Natural killer cell (primary cell): ENCODE data around the gene AXIN2. TPM values are rescaled to one million over a fixed set of nuclear protein-coding genes. Genes with fewer than 3 reads are reported as not detected.
A peak's percentile ranks its signal among the peaks of the same experiment; 100 is the strongest.

ENCODE experiments used
- ATAC-seq, 3 donors: fragments of 150-1000 bp in 2 of 3; fragments of 200-7000 bp in 1 of 3; cut with Tn5 transposase; 1 replicate in 1 of 3; 2 replicates in 2 of 3; pipeline ENCODE4 v1.10.0; 2021; ENCODE audit warnings: mild to moderate bottlenecking in 2 of 3, moderate library complexity in 2 of 3
- DNase-seq, 2 donors: peaks; one replicate each; pipeline versions ENCODE4 v3.0.0 to v3.0.0-alpha.2; 2013 to 2021; ENCODE audit warnings: mixed read lengths in 1 of 2
- H3K27ac ChIP-seq: one replicate; pipeline ENCODE4 v1.5.1; 2013; ENCODE audit warnings: mild to moderate bottlenecking, low read length
- H3K27me3 ChIP-seq: one replicate; pipeline ENCODE4 v1.6.1; 2013; ENCODE audit warnings: low read length; ENCODE audit not compliant: control insufficient read depth, insufficient read depth
- H3K36me3 ChIP-seq: one replicate; pipeline ENCODE4 v1.6.1; 2013; ENCODE audit warnings: low read length; ENCODE audit not compliant: control insufficient read depth, insufficient read depth
- H3K4me1 ChIP-seq: one replicate; pipeline ENCODE4 v1.6.1; 2013; ENCODE audit warnings: low read length; ENCODE audit not compliant: control insufficient read depth, insufficient read depth
- H3K4me3 ChIP-seq: one replicate; pipeline ENCODE4 v1.5.1; 2013; ENCODE audit warnings: low read length
- H3K9me3 ChIP-seq: one replicate; pipeline ENCODE4 v1.6.1; 2013; ENCODE audit warnings: low read length; ENCODE audit not compliant: control insufficient read depth, insufficient read depth
- H3K27ac Mint-ChIP-seq, 2 donors: one replicate each; pipeline ENCODE4 v1.8.0; 2022; ENCODE audit warnings: mild to moderate bottlenecking in 2 of 2, mixed read lengths in 2 of 2, moderate library complexity in 1 of 2
- H3K27me3 Mint-ChIP-seq, 2 donors: one replicate each; pipeline ENCODE4 v1.8.0; 2022; ENCODE audit warnings: low read depth in 2 of 2, mixed read lengths in 2 of 2
- H3K36me3 Mint-ChIP-seq: one replicate; pipeline ENCODE4 v1.8.0; 2022; ENCODE audit warnings: mixed read lengths
- H3K4me1 Mint-ChIP-seq, 2 donors: one replicate each; pipeline ENCODE4 v1.8.0; 2022; ENCODE audit warnings: mixed read lengths in 2 of 2
- H3K4me3 Mint-ChIP-seq: one replicate; pipeline ENCODE4 v1.8.0; 2022; ENCODE audit warnings: mild to moderate bottlenecking, moderate library complexity, mixed read lengths
- H3K9me3 Mint-ChIP-seq, 2 donors: one replicate each; pipeline ENCODE4 v1.8.0; 2022; ENCODE audit warnings: mixed read lengths in 2 of 2
- WGBS: methylation state at CpG from one replicate; pipeline ENCODE4 v1.1.7; 2013; ENCODE audit warnings: missing lambda C conversion rate; ENCODE audit not compliant: insufficient coverage; 5-methylcytosine and 5-hydroxymethylcytosine counted together
- intact Hi-C: fragments of 100-400 bp; cut with micrococcal nuclease; formaldehyde crosslinking; loops from one replicate; pipeline ENCODE4 v1.14.2; 2022
- total RNA-seq, 4 donors: library from RNA; stranded (reverse); fragments of 120-200 nt in 1 of 4; gene quantifications; one replicate each; pipeline versions ENCODE4 v1.2.3 to v1.2.4, GENCODE V29; 2013 to 2022
- TF ChIP-seq, protein P1 (sequence below): fragments of 200-600 bp; IDR thresholded peaks from one replicate; pipeline ENCODE4 v1.8.0; 2022; ENCODE audit warnings: antibody characterized with exemption

The AXIN2 gene
- total RNA-seq, 3 donors from 2014 or later (not counting 1 experiment from before 2014, with no cell fraction given) = 1.3 to 4.1 (median 1.7) TPM

DNA sequence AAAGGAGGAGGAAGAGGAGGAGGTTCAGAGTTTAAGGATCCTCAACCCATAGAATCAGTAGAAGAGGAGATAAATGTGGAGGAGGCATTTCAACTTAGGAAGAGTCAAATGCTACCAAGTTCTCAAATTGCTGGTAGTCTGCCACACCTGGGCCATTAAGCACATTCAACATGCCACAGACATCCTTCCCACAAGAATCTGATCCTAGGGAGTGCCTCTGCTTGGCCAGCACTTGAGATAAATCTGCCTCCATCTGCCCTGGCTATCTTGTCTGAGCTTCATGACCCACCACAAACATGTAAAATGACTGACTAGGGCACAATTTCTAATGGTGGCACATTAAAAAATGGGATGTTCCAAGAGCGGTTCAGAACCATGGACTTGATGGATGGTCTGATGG lies 37.3 kb upstream of the AXIN2 start:
- no peaks in the 10 kb centered on the region for H3K4me1 ChIP-seq
- intact Hi-C loops = no loop called here

DNA sequence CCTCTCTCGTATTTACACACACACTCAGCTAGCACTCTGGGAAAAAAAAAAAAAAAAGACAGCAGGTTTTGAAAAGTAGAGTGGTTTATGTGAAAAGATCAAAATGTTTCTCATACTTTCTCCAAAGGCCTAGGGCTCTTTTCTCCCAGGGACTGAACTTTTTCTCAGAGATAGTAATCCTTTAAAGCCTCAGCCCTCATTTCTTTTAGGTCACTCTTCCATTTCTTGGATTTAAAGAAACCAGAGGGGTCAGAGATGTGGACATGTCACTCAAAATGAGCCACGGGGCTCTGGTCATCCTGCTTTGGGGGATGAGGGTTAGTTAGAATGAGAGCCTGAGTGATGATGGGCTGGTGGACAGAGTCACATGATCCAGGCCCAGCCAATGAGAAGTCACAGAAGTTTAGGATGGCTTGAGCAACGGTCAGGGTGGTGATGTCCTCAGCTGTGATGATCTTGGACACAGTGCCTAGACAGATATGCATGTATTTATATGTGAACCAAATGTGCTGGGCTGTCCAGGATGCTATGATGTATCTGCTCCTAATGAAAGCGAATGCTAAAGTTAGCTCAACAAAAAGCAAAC lies 33.7 kb upstream of the AXIN2 start:
- H3K36me3 Mint-ChIP-seq = no peaks in the 10 kb centered on the region
- no peaks in the 10 kb centered on the region for H3K4me1 ChIP-seq
- H3K4me3 Mint-ChIP-seq = no peak overlapping the region
- DNase-seq (no peak), ATAC-seq (no peak)
- no peaks in the 10 kb centered on the region for H3K36me3 ChIP-seq
- H3K9me3 Mint-ChIP-seq = no peaks in the 10 kb centered on the region
- WGBS = 75% methylated on average over 3 of the region's 4 CpGs
- intact Hi-C loops = no loop called here
- peaks cover 13 to 29% of the 10 kb centered on the region in 2 donors for H3K27me3 Mint-ChIP-seq
- no peak overlapping the region for H3K27ac ChIP-seq
- H3K27ac Mint-ChIP-seq = no peak overlapping the region
- no peaks in the 10 kb centered on the region for H3K9me3 ChIP-seq
- no peak overlapping the region for H3K4me3 ChIP-seq
- peaks cover 3% of the 10 kb centered on the region for H3K27me3 ChIP-seq
- peaks cover 6 to 10% of the 10 kb centered on the region in 2 donors for H3K4me1 Mint-ChIP-seq
- TF ChIP-seq, protein P1, sequence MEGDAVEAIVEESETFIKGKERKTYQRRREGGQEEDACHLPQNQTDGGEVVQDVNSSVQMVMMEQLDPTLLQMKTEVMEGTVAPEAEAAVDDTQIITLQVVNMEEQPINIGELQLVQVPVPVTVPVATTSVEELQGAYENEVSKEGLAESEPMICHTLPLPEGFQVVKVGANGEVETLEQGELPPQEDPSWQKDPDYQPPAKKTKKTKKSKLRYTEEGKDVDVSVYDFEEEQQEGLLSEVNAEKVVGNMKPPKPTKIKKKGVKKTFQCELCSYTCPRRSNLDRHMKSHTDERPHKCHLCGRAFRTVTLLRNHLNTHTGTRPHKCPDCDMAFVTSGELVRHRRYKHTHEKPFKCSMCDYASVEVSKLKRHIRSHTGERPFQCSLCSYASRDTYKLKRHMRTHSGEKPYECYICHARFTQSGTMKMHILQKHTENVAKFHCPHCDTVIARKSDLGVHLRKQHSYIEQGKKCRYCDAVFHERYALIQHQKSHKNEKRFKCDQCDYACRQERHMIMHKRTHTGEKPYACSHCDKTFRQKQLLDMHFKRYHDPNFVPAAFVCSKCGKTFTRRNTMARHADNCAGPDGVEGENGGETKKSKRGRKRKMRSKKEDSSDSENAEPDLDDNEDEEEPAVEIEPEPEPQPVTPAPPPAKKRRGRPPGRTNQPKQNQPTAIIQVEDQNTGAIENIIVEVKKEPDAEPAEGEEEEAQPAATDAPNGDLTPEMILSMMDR = no peak

More for the DNA sequence above, 37.3 kb upstream of the AXIN2 start:
- peaks cover 16 to 28% of the 10 kb centered on the region in 2 donors for H3K27me3 Mint-ChIP-seq
- Histone ChIP-seq H3K9me3 (no peaks in the 10 kb centered on the region), H3K36me3 (no peaks in the 10 kb centered on the region), H3K4me3 (no peak overlapping the region), H3K27ac (no peak overlapping the region), H3K27me3 (peaks cover 3% of the 10 kb centered on the region)
- H3K4me3 Mint-ChIP-seq = no peak overlapping the region
- DNase-seq (no peak), ATAC-seq (no peak)
- TF ChIP-seq, protein P1 = no peak
- WGBS = 94% methylated on average over 1 of the region's 1 CpG
- no peak overlapping the region for H3K27ac Mint-ChIP-seq
- no peaks in the 10 kb centered on the region for H3K36me3 Mint-ChIP-seq
- no peaks in the 10 kb centered on the region for H3K9me3 Mint-ChIP-seq
- H3K4me1 Mint-ChIP-seq = peaks cover 5 to 6% of the 10 kb centered on the region in 2 donors

DNA sequence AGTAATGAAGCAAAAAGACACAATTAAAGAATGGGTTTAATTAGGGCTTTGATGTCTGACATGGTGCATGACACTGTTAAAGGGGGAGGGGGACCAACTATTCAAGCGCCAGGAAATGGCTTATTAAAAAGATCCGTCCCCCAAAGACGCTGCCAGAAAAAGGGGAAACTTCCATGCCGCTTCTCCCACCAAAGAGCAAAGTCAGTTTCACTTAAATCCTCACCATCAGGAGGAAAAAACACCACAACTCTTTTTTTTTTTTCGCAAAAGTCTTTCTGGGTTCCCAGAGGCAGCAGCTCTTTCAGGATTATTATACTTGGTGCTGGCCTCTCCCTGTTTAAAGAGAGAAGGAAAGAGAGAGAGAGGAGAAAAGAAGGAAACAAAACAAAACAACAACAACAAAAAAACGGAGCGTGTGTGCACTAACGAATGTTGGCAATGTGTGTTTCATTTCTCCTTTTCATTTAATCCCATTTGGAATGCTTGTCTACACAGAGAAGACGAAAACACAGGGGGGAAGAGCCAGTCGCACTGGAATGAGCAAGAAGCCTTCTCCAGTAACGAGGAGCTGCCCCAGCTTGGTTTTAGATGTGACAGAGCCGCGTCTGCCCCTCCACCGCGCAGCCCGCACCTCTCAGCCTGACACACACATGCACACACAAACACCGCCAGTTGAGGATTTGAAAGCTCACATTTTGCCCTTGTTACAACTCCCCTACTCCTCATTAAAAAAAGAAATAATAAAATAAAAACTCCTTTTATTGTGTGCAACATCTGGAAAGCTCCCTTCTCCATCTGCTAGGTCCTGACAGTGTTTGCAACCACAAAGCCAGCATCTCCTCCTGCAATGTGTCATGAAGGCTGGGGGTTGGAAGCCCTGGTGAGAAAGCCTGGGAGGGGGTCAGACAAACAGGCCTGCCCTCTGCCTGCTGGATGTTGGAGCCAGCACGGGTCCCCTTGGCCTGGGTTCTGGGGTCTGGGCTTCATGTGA lies 32.7 kb upstream of the AXIN2 start:
- intact Hi-C loops = no loop called here
- Histone ChIP-seq H3K27me3 (peaks cover 3% of the 10 kb centered on the region), H3K4me1 (no peaks in the 10 kb centered on the region), H3K9me3 (no peaks in the 10 kb centered on the region), H3K36me3 (no peaks in the 10 kb centered on the region), H3K27ac (no peak overlapping the region), H3K4me3 (no peak overlapping the region)
- peaks cover 6 to 10% of the 10 kb centered on the region in 2 donors for H3K4me1 Mint-ChIP-seq
- H3K27ac Mint-ChIP-seq = no peak overlapping the region
- DNase-seq (peak in 1 of 2 donors; percentile 28), ATAC-seq (no peak)
- no peaks in the 10 kb centered on the region for H3K36me3 Mint-ChIP-seq
- peaks cover 8 to 23% of the 10 kb centered on the region in 2 donors for H3K27me3 Mint-ChIP-seq
- TF ChIP-seq, protein P1 = no peak
- WGBS = 31% methylated on average over 17 of the region's 18 CpGs
- no peaks in the 10 kb centered on the region for H3K9me3 Mint-ChIP-seq
- H3K4me3 Mint-ChIP-seq = no peak overlapping the region
